Right lobe of liver (tissue), 6 donors: Measurements from ENCODE around the gene SPATS2. TPM values are rescaled to one million over a fixed set of nuclear protein-coding genes. Genes with fewer than 3 reads are reported as not detected.

Experiments
- ATAC-seq, 4 donors: fragments of 200-7000 bp; cut with Tn5 transposase; one replicate each; pipeline ENCODE4 v1.9.1; 2020; ENCODE audit warnings: mild to moderate bottlenecking in 4 of 4, moderate library complexity in 4 of 4
- DNase-seq, 3 donors: peaks; one replicate each; pipeline ENCODE4 v3.0.0-alpha.2; 2020
- H3K27ac ChIP-seq, 3 donors: fragments of 200-600 bp; one replicate each; pipeline ENCODE4 v1.8.0; 2022
- H3K27me3 ChIP-seq, 2 donors: fragments of 200-600 bp; one replicate each; pipeline ENCODE4 v1.8.0; 2022
- H3K36me3 ChIP-seq, 4 donors: fragments of 200-600 bp; sonication (generic) in 1 of 4; one replicate each; pipeline versions ENCODE4 v1.5.1 to v1.8.0; 2017 to 2022; ENCODE audit warnings: control low read depth in 1 of 4
- H3K4me1 ChIP-seq, 4 donors: fragments of 200-600 bp; sonication (generic) in 1 of 4; one replicate each; pipeline versions ENCODE4 v1.5.1 to v1.8.0; 2017 to 2022; ENCODE audit warnings: control low read depth in 1 of 4
- H3K4me3 ChIP-seq, 3 donors: fragments of 200-600 bp; one replicate each; pipeline ENCODE4 v1.8.0; 2022
- H3K9me3 ChIP-seq, 4 donors: fragments of 200-600 bp; sonication (generic) in 1 of 4; one replicate each; pipeline versions ENCODE4 v1.5.1 to v1.8.0; 2017 to 2022; ENCODE audit warnings: control low read depth in 1 of 4
- POLR2A ChIP-seq: fragments of 450-650 bp; IDR thresholded peaks from one replicate; pipeline ENCODE4 v1.6.1; 2017; ENCODE audit warnings: antibody characterized with exemption, mild to moderate bottlenecking
- whole genome bisulfite sequencing: methylation state at CpG from one replicate; pipeline ENCODE4 v1.1.6; 2018; ENCODE audit warnings: low coverage, low lambda C conversion rate; ENCODE audit not compliant: insufficient coverage; ENCODE audit errors: missing lambda C conversion rate; 5-methylcytosine and 5-hydroxymethylcytosine counted together
- intact Hi-C, 2 donors: fragments of 100-400 bp; cut with DNase I; formaldehyde crosslinking; loops; one replicate each; pipeline versions ENCODE4 v1.11.2 to v1.14.1; 2022
- total RNA-seq, 6 experiments: library from RNA; depleted of rRNA in 2 of 6; stranded (reverse); fragments of >200 nt in 2 of 6; fragmentation: NEBNext Ultra II Directional in 3 of 6; extraction: Animal tissue kit (Norgen Biotek cat#: 25700) in 3 of 6; gene quantifications; one replicate each; pipeline versions ENCODE4 v1.1.0 to v1.2.4, GENCODE V29; 2016 to 2023
- TF ChIP-seq, protein P1 (sequence below), 4 donors: fragments of 200-600 bp in 3 of 4; fragments of 450-650 bp in 1 of 4; IDR thresholded peaks; one replicate each; pipeline versions ENCODE4 v1.5.1 to v1.8.0; 2016 to 2022; ENCODE audit warnings: antibody characterized with exemption in 4 of 4, mild to moderate bottlenecking in 2 of 4
- donor health status: DM: no; HTN: yes; CAD: no.
- donor health status: DM: no; HTN: no; CAD: no.
- donor health status: DM: no; HTN: no; CAD: no.
- donor health status: DM: no; HTN: yes; CAD: no.
- donor health status: DM: no; HTN: yes; CAD: no.

The SPATS2 gene
- total RNA-seq, 6 experiments from 2014 or later, result 3.2 to 6.1 (median 4.4) TPM

DNA sequence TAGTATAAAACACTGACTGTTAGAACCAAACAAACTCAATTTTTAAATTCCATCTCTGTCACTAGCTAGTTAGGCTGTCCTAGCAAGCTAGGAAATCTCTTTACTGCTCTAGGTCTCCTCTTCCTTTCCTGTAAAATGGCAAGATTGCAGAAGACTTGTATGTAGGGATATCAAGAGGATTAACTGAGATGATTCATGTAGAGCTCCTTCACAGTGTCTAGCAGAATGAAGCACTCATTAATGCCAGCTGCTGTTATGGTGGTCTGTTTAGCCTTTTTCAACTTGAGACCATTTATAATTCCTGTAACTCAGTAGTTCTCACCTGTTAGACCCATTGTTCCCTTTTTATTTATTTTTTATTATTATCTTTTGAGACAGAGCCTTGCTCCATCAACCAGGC lies 103.7 kb downstream of the SPATS2 start:
- TF ChIP-seq, protein P1, sequence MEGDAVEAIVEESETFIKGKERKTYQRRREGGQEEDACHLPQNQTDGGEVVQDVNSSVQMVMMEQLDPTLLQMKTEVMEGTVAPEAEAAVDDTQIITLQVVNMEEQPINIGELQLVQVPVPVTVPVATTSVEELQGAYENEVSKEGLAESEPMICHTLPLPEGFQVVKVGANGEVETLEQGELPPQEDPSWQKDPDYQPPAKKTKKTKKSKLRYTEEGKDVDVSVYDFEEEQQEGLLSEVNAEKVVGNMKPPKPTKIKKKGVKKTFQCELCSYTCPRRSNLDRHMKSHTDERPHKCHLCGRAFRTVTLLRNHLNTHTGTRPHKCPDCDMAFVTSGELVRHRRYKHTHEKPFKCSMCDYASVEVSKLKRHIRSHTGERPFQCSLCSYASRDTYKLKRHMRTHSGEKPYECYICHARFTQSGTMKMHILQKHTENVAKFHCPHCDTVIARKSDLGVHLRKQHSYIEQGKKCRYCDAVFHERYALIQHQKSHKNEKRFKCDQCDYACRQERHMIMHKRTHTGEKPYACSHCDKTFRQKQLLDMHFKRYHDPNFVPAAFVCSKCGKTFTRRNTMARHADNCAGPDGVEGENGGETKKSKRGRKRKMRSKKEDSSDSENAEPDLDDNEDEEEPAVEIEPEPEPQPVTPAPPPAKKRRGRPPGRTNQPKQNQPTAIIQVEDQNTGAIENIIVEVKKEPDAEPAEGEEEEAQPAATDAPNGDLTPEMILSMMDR (IDR thresholded peaks at IDR 0.05), result no peak
- no peak for TF ChIP-seq POLR2A
- Histone ChIP-seq H3K4me1 (no peaks in the 10 kb centered on the region), H3K27ac (no peak overlapping the region), H3K27me3 (no peaks in the 10 kb centered on the region), H3K9me3 (no peaks in the 10 kb centered on the region), H3K4me3 (no peak overlapping the region), H3K36me3 (no peaks in the 10 kb centered on the region)
- DNase-seq (no peak), ATAC-seq (no peak)
- intact Hi-C loops, result no loop called here

DNA sequence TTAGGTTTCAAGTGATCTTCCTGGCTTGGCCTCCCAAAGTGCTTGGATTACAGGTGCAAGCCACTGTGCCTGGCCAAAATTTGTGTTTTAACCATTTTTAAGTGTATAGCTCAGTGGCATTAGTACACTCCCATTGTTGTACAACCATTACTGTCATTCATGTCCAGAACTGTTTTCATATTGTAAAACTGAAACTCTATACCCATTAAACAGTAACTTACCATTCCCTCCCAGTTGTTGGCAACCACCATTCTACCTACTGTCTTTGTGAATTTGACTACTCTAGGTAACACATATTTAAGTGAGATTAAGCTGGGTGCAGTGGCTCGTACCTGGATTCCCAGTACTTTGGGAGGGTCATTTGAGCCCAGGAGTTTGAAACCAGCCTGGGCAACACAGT lies 104.3 kb downstream of the SPATS2 start:
- TF ChIP-seq, protein P1 (IDR thresholded peaks at IDR 0.05), result no peak
- TF ChIP-seq POLR2A, result no peak
- H3K4me3 ChIP-seq, result no peak overlapping the region
- H3K4me1 ChIP-seq, result no peaks in the 10 kb centered on the region
- ATAC-seq (no peak), DNase-seq (no peak)
- H3K36me3 ChIP-seq, result no peaks in the 10 kb centered on the region
- intact Hi-C loops, result no loop called here
- no peak overlapping the region for H3K27ac ChIP-seq
- H3K9me3 ChIP-seq, result no peaks in the 10 kb centered on the region
- no peaks in the 10 kb centered on the region for H3K27me3 ChIP-seq
- 90% methylated on average over 1 of the region's 1 CpG for WGBS

DNA sequence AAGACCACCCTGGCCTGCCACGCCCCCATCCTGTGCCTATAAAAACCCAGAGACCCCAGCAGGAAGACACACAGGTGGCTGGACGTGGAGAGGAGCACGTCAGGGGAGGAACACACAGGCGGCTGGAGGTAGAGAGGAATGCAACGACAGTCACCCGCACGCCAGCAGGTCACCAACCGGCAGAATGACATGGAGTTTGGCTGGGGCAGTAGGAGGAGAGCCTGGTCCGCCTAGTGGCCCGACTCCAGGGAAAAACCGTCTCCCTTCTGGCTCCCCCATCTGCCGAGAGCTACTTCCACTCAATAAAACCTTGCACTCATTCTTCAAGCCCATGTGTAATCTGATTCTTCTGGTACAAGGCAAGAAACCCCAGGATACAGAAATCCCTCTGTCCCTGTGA lies 108.8 kb downstream of the SPATS2 start:
- no peak overlapping the region for H3K4me3 ChIP-seq
- no peaks in the 10 kb centered on the region for H3K9me3 ChIP-seq
- intact Hi-C loops, result no loop called here
- no peaks in the 10 kb centered on the region for H3K4me1 ChIP-seq
- no peaks in the 10 kb centered on the region for H3K27me3 ChIP-seq
- no peak overlapping the region for H3K27ac ChIP-seq
- H3K36me3 ChIP-seq, result no peaks in the 10 kb centered on the region
- no peak for DNase-seq
- TF ChIP-seq POLR2A, result no peak
- TF ChIP-seq, protein P1 (IDR thresholded peaks at IDR 0.05), result no peak
- WGBS, result 96% methylated on average over 5 of the region's 12 CpGs
- no peak for ATAC-seq

DNA sequence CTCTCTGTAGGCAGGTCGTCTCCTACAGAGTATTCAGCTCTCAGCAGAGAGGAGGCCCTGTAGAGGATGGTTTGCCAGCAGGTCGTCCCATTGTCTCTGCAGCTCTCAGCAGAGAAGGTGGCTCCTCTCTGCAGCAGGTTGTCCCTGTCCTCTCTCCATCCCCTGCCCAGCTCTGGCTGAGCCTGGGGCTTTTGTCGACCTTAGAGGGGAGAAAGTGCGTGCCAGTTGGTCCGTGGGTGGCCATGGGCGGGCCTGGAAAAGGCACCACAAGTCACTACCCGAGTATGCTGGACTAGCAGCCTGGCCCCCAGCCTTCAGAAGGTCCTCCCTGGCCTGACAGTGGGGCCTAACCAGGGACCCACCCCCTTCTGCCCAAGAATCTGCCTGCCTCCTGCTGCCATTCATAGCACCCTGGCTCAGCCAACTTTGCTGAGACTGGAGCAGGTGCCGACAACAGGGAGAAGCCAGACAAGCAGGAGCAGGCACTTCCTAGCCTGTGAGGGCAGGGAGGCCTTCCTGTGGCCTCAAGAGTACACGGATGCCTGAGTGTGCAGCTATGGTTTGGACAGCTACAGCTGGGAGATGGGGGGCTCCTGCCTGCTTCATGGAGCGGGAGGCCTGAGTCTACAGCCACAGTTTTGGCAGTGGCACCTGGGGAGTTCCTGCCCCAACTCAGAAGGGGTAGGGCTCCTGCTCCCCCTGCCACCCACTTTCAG lies 111.8 kb downstream of the SPATS2 start:
- no CpG with 5 or more reads among the region's 10 CpGs for WGBS
- no peak overlapping the region for H3K27ac ChIP-seq
- intact Hi-C loops, result no loop called here
- no peaks in the 10 kb centered on the region for H3K36me3 ChIP-seq
- DNase-seq (no peak), ATAC-seq (peak in 1 of 4 donors; percentile 26)
- H3K27me3 ChIP-seq, result no peaks in the 10 kb centered on the region
- H3K4me1 ChIP-seq, result no peaks in the 10 kb centered on the region
- no peaks in the 10 kb centered on the region for H3K9me3 ChIP-seq
- TF ChIP-seq, protein P1 (IDR thresholded peaks at IDR 0.05), result no peak
- no peak for TF ChIP-seq POLR2A
- no peak overlapping the region for H3K4me3 ChIP-seq
